Keratinocyte (primary cell): ENCODE results near the gene SMOC1. TPM values are rescaled to one million over a fixed set of nuclear protein-coding genes. Genes with fewer than 3 reads are reported as not detected.

ENCODE experiments used
- DNase-seq: peaks from one replicate; pipeline ENCODE4 v3.0.0-alpha.2; 2011; ENCODE audit warnings: low read depth, missing footprints, low spot score
- FAIRE-seq: peaks from 2 replicates; lab custom pipeline; 2011; peaks lifted over from hg19 to GRCh38; lab: Jason Lieb, UNC
- H2AFZ ChIP-seq: 2 replicates; pipeline ENCODE4 v1.6.0; 2012; ENCODE audit warnings: low read length, control low read depth, inconsistent platforms; ENCODE audit not compliant: control insufficient read depth
- H3K27ac ChIP-seq: 2 replicates; pipeline ENCODE4 v1.5.1; 2011; ENCODE audit warnings: low read length; ENCODE audit not compliant: control insufficient read depth, insufficient read depth
- H3K27me3 ChIP-seq: 3 replicates; pipeline ENCODE4 v1.6.0; 2011; ENCODE audit warnings: low read length; ENCODE audit not compliant: control insufficient read depth, insufficient read depth; ENCODE audit errors: extremely low read depth
- H3K36me3 ChIP-seq, 2 experiments: 2 replicates in 1 of 2; 3 replicates in 1 of 2; pipeline ENCODE4 v1.5.1; 2011; ENCODE audit warnings: low read length in 2 of 2, mild to moderate bottlenecking in 1 of 2; ENCODE audit not compliant: control insufficient read depth in 2 of 2, insufficient read depth in 2 of 2; ENCODE audit errors: extremely low read depth in 1 of 2
- H3K4me1 ChIP-seq: 3 replicates; pipeline ENCODE4 v1.5.1; 2011; ENCODE audit warnings: low read length; ENCODE audit not compliant: control insufficient read depth, insufficient read depth; ENCODE audit errors: extremely low read depth
- H3K4me2 ChIP-seq: 3 replicates; pipeline ENCODE4 v1.6.0; 2011; ENCODE audit warnings: low read depth, low read length; ENCODE audit not compliant: control insufficient read depth, insufficient read depth; ENCODE audit errors: extremely low read depth
- H3K4me3 ChIP-seq, 3 experiments: fragments of 200-600 bp in 1 of 3; sonication (generic) in 1 of 3; 2 replicates in 2 of 3; 3 replicates in 1 of 3; pipeline ENCODE4 v1.5.1; 2011 to 2016; ENCODE audit warnings: low read length in 3 of 3, mild to moderate bottlenecking in 3 of 3, control low read depth in 2 of 3, inconsistent platforms in 1 of 3, low read depth in 1 of 3, mixed read lengths in 1 of 3, mixed run types in 1 of 3, moderate library complexity in 1 of 3; ENCODE audit not compliant: control insufficient read depth in 2 of 3, insufficient read depth in 2 of 3; ENCODE audit errors: extremely low read depth in 1 of 3
- H3K79me2 ChIP-seq: 2 replicates; pipeline ENCODE4 v1.6.0; 2012; ENCODE audit warnings: low read length; ENCODE audit not compliant: control insufficient read depth, insufficient read depth
- H3K9ac ChIP-seq: 3 replicates; pipeline ENCODE4 v1.6.0; 2011; ENCODE audit warnings: low read length; ENCODE audit not compliant: control insufficient read depth, insufficient read depth; ENCODE audit errors: extremely low read depth
- H3K9me1 ChIP-seq: 3 replicates; pipeline ENCODE4 v1.6.0; 2011; ENCODE audit warnings: low read length; ENCODE audit not compliant: control insufficient read depth, insufficient read depth; ENCODE audit errors: extremely low read depth
- H3K9me3 ChIP-seq: 2 replicates; pipeline ENCODE4 v1.5.1; 2012; ENCODE audit warnings: low read depth, low read length; ENCODE audit not compliant: control insufficient read depth
- H4K20me1 ChIP-seq: 3 replicates; pipeline ENCODE4 v1.6.0; 2011; ENCODE audit warnings: low read length; ENCODE audit not compliant: control insufficient read depth, insufficient read depth; ENCODE audit errors: extremely low read depth
- EZH2 ChIP-seq: IDR thresholded peaks from one replicate; pipeline ENCODE4 v1.6.1; 2012; ENCODE audit warnings: inconsistent platforms, mild to moderate bottlenecking, low read length, moderate library complexity
- dilution Hi-C: fragments of 300-500 bp; cut with MboI; formaldehyde crosslinking; loops from one replicate; pipeline ENCODE4 v1.7.0; 2020; ENCODE audit warnings: low sequenced_read_pairs; ENCODE audit not compliant: extremely low pct_ligation_motif_present
- polyA plus RNA-seq, 5 experiments: library from polyadenylated mRNA; depleted of rRNA in 3 of 5; stranded (reverse) in 3 of 5; stranded (forward) in 1 of 5; unstranded in 1 of 5; fragments of >200 nt; gene quantifications; 1 replicate in 1 of 5; 2 replicates in 3 of 5; 3 replicates in 1 of 5; pipeline versions ENCODE4 v1.2.1 to v1.2.3, GENCODE V29; 2011 to 2012; ENCODE audit warnings: missing spikeins in 2 of 5, low read depth in 1 of 5, low replicate concordance in 1 of 5
- TF ChIP-seq, protein P1 (sequence below), 3 experiments: IDR thresholded peaks in 1 of 3; conservative IDR thresholded peaks in 1 of 3; optimal IDR thresholded peaks in 1 of 3; 2 replicates in 2 of 3; 3 replicates in 1 of 3; pipeline versions ENCODE3 to v1.5.1; 2011; ENCODE audit warnings: low read length in 3 of 3, mild to moderate bottlenecking in 3 of 3, moderate library complexity in 2 of 3, control low read depth in 1 of 3, inconsistent platforms in 1 of 3; ENCODE audit not compliant: insufficient read depth in 2 of 3; ENCODE audit errors: extremely low read depth in 1 of 3

Gene SMOC1
- polyA plus RNA-seq, 1 donor (not counting 4 experiments of a cell fraction or from before 2014, with no cell fraction given): 6.0 TPM

GRCh38 chr14:69968132-69968531 is 88.9 kb downstream of the SMOC1 start:
- DNase-seq (no peak), FAIRE-seq (no peak)
- Histone ChIP-seq H2AFZ (no peak overlapping the region), H3K79me2 (no peaks in the 10 kb centered on the region), H3K4me1 (no peaks in the 10 kb centered on the region), H3K9me1 (no peaks in the 10 kb centered on the region), H3K27ac (no peak overlapping the region), H4K20me1 (no peaks in the 10 kb centered on the region), H3K4me2 (no peak overlapping the region), H3K9ac (no peak overlapping the region), H3K27me3 (no peaks in the 10 kb centered on the region), H3K9me3 (no peaks in the 10 kb centered on the region), H3K4me3 (no peak overlapping the region), H3K36me3 (no peaks in the 10 kb centered on the region)
- no peak for TF ChIP-seq EZH2
- TF ChIP-seq, protein P1, sequence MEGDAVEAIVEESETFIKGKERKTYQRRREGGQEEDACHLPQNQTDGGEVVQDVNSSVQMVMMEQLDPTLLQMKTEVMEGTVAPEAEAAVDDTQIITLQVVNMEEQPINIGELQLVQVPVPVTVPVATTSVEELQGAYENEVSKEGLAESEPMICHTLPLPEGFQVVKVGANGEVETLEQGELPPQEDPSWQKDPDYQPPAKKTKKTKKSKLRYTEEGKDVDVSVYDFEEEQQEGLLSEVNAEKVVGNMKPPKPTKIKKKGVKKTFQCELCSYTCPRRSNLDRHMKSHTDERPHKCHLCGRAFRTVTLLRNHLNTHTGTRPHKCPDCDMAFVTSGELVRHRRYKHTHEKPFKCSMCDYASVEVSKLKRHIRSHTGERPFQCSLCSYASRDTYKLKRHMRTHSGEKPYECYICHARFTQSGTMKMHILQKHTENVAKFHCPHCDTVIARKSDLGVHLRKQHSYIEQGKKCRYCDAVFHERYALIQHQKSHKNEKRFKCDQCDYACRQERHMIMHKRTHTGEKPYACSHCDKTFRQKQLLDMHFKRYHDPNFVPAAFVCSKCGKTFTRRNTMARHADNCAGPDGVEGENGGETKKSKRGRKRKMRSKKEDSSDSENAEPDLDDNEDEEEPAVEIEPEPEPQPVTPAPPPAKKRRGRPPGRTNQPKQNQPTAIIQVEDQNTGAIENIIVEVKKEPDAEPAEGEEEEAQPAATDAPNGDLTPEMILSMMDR (optimal IDR thresholded peaks at IDR 0.05 in 1 of 3, IDR thresholded peaks at IDR 0.05 in 1 of 3, conservative IDR thresholded peaks at IDR 0.05 in 1 of 3; ENCODE audit: extremely low read depth in 1 of 3, insufficient read depth in 2 of 3, low read length in 3 of 3): no peak
- dilution Hi-C loops: no loop called here

DNA sequence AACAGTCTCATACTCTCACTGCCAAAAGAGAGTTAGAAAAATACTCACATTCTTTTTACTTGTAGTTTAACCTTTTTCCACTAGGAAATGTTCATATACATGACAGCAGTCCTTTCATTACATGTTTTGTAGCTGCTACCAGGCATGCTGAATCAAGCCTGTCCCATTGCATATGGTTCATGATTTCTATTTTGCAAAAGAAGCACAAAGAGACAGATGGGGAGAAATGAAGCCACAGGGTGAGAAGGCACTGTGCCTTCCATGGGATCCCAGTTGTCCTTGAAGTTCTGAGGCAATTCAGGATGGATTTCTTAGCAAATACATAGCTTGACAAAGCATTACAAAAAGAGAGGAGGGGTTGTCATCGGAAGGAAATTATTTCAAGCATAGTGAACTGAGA is 89.5 kb downstream of the SMOC1 start:
- H3K4me2 ChIP-seq: no peak overlapping the region
- H3K4me1 ChIP-seq: no peaks in the 10 kb centered on the region
- H4K20me1 ChIP-seq: no peaks in the 10 kb centered on the region
- no peak for FAIRE-seq
- no peaks in the 10 kb centered on the region for H3K79me2 ChIP-seq
- TF ChIP-seq EZH2: no peak
- TF ChIP-seq, protein P1 (optimal IDR thresholded peaks at IDR 0.05 in 1 of 3, IDR thresholded peaks at IDR 0.05 in 1 of 3, conservative IDR thresholded peaks at IDR 0.05 in 1 of 3; ENCODE audit: extremely low read depth in 1 of 3, insufficient read depth in 2 of 3, low read length in 3 of 3): no peak
- no peak for DNase-seq
- no peaks in the 10 kb centered on the region for H3K9me3 ChIP-seq
- dilution Hi-C loops: no loop called here
- no peak overlapping the region for H3K4me3 ChIP-seq
- no peak overlapping the region for H2AFZ ChIP-seq
- H3K27ac ChIP-seq: no peak overlapping the region
- H3K36me3 ChIP-seq: no peaks in the 10 kb centered on the region
- no peak overlapping the region for H3K9ac ChIP-seq
- no peaks in the 10 kb centered on the region for H3K27me3 ChIP-seq
- H3K9me1 ChIP-seq: no peaks in the 10 kb centered on the region
